ENCODE results near the gene TNRC6A.
"Not testable (repeated sequence)": the region's sequence is repeated elsewhere in the genome, so short reads cannot be mapped to it uniquely, and the experiment has no call there.

The TNRC6A gene

DNA sequence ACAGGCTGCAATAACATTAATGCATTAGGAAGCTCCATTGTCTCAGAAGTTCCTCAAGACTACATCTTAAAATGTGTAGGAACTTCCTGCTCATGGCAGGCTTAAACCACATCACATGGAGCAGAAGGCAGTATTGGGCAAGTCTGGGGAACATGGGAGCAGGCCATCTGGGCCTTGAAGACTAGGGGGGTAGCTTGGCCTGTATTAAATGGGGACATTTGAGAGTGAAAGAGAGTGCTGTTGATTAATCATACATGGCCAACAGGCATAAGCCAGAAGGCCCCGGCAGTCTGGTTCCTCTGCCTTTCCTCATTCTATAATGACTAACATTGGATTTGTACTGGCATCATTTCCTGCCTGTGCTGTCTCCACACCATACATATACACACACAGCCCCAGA, 91.1 kb downstream of the TNRC6A start:
- no peak for DNase-seq

DNA sequence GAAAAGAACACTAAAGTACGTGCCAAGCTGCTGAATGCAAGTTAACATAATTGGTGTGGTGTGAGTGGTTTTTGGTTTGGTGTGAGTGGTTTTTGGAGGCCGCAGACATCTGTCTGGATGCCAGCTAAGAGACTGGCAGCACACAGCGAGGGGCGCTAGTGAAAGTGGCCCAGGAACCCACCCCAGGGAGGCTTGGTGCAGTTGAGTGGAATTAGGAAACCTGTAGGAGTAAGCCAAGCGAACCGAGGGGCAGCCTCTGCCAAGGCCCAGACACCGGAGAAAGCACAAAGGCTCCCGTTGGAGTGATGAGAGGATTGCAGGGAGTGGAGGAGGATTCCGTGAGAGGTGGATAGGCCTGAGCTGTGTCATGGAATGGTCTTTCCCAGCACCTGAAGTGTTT, 91.7 kb downstream of the TNRC6A start:
- DNase-seq = no peak

DNA sequence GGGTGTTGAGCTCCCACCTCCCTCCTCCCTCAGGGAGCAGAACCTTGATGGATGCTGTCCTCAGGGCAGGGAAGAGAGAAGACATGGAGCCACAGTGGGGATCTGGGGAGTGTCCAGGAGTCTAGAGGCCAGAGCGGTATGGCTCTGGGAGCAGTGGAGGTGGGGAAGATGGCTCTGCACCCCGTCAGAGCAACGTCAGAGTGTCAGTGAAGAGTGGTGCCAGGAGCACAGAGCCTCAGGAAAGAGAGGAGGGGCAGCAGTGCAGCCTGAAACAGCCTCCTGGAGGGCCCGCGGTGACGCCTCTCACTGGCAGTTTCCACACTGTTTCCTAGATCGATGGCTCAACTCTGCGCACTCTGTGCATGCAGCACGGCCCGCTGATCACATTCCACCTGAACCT, 93.1 kb downstream of the TNRC6A start:
- DNase-seq = no peak

DNA sequence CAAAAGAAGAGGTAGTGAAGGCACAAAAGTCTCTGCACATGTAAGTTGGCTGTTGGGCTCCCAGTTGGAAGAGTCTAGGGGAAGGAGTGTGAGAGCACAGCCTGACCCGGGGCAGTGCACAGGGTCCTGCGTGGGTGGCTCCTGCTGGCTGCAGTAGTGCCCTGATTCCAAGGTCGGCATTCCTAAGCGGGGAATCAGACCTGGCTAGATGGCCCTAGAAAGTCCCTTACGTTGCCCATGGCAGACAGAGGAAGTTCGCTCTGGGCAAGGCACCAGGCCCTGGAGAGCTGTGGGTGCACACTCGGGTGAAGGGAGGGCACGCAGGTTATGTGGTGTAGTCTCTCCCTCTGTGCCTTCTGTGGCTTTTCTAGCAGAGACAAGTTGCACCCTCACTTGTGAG, 93.5 kb downstream of the TNRC6A start:
- DNase-seq = no peak

DNA sequence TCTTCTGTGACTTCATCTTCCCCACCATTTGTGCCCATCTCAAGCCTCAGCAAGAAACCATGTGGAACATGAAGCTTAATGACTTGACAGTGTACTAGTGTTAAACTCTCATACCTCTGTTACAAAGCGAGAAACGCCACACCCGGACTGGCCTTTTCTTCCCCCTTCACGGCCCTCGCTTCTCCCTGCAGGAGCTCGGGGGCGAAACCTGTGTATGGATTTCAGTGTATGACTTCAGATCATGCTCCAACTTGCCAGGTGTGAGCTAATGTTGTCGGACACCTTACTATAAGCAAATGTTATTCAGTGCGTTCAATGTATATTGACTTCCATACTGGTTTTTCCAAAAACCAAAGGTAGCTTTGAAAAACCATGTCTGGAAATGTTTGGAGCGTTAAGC, 96.2 kb downstream of the TNRC6A start:
- DNase-seq = no peak

DNA sequence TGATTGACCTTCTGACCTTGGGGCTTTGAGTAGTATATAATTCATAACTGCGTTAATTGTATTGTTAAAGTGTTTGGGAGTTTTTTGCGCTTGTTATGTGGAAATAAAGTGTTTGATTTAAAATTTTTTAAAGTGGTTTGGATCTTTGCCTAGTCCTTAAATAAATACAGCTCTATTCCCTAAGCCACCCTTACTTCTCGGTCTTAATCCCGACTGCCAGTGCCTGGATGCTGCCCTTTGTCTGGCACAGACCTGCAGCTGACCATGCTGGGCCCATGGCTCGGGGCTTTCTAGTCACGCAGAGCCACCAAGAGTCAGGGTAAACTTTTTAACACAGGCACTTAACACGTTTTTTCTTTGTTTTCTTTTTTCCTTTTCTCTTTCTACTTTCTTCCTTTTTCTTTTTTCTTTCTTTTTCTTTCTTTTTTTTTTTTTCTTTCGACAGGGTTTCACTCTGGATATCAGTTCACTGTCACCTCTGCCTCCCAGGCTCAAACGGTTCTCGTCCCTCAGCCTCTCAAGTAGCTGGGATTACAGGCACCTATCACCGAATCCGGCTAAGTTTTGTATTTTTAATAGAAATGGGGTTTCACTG, 96.7 kb downstream of the TNRC6A start:
- no peak for DNase-seq

DNA sequence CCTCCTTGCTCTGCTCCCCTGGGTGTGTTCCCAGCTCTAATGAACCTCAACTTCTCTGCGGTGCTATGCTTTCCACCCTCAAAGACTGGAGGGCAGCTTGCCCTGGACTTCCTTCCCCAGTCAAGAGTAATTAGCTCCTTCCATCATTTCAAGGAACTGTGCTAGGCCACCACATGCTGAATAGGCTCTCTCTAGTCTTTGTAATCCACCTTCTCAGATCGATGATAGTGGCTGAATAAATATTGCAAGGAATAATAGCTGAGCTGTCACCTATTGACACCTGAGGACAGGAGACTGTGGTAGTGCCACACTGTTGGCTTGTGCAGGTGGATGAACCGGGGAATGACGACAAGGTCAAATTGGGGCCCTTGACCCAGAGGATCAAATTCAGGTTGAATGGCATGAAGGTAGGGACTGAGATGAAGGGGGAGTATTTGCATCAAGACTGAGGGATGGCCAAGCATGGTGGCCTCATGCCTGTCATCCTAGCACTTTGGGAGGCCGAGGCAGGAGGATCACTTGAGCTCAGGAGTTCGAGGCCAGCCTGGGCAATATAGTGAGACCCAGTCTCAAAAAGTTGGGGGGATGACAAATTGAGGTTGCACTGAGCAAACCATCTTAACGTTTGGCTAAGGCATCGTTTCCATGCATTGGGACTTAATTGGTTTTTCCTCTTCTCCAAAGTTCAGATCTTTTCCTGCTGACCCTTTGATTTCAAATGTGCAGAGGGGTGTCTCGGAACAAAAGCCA, 97.5 kb downstream of the TNRC6A start:
- DNase-seq = no peak

DNA sequence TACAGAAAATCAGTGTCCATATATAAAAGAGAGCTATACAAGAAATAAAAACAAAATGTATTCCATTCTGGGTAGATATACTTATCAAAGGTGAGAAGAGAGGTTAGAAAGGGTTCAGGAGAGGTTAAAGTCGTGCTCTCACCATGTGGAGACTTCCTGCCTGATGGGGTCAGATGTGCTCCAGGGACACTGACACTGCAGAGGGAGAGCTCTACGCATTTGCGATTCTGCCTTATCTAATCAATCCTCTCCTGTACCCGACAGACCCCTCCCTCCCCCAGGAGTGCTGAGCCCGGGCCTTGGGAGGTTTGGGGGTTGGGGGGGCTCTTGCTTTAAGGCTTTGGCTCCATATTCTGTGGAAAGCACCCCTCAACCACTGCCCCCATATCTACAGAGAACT, 99.7 kb downstream of the TNRC6A start:
- DNase-seq = no peak

DNA sequence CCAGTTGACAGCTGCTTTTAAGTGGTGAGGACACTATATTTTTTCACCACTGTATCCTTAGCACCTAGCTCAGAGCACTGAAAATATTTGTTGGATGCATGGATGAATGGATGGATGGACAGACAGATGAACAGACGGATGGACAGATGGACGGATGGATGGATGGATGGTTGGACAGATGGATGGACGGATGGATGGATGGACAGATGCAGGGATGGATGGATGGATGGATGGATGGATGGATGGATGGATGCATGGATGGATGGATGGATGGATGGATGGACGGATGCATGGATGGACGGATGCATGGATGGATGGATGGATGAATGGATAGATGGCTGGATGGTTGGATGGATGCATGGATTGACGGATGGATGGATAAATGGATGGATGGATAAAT, 103.9 kb downstream of the TNRC6A start:
- DNase-seq = no peak

DNA sequence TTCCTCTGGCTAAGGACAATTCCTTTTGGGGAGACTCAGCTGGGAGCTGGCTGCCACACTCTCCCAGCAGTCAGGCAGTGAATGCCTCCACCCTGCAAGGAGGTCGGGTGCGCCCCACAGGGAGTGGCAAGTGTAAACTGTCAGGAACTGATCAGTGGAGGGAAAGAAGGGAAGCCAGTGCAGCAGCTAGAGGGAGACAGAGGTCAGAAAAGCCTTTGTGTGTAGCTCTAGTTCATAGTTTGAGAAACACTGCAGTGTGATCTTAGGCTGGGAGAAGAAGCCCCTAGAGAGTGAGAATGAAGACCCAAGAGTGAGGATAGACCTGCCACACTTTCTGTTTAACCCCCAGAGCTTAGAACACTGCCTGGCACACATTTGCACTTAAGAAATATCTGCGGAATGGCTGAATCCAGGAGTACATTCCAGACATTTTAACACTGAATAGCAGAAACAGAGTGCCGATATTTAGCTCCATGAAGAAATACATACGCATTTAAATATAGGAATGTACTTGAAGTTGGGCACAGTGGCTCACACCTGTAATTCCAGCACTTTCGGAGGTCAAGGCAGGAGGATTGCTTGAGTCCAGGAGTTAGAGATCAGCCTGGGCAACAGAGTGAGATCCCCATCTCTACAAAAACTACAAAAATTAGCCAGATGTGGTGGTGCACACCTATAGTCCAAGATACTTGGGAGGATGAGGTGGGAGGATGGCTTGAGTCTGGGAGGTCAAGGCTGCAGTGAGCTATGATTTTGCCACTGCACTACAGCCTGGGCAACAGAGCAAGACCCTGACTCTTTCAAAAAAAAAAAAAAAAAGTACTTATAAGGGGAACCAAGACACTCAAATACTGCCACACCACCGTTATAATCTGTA, 105.2 kb downstream of the TNRC6A start:
- peak in 1 of 2 experiments; percentile 22 for DNase-seq

DNA sequence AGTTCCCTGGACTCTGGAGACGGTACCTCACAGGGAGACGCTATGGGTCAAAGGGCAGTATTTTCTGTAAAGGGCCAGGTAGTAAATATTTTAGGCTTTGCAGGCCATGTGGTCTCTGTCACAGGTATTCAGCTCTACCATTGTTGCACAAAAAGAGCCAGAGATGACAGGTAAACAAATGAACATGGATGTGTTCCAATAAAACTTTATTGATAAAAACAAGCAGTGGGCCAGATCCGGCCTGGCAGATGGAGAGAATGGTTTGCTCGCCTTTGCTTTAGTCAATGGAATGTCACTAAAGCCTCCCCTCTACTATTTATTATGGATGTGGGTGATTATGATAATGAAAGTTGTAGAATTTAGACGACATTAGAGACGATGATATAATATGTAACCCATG, 107.4 kb downstream of the TNRC6A start:
- DNase-seq = no peak

DNA sequence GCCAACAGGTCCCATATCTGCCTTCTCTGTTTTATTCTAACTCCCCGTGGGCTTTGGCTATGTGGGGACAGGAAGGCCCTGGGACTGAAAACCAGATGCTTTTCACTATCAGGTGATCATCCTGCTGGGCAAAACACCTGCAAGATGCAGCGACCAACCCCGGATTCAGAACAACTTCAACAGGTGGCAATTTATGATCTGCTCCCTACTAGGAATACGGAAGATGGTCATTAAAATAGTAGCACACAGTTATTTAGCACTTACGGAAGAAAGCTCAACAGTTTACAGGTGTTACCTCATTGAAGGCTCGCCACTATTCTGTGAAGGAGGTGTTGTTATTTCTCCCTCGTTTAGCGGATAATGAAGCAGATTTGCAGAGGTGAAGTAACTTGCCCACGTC, 108.5 kb downstream of the TNRC6A start:
- no peak for DNase-seq

DNA sequence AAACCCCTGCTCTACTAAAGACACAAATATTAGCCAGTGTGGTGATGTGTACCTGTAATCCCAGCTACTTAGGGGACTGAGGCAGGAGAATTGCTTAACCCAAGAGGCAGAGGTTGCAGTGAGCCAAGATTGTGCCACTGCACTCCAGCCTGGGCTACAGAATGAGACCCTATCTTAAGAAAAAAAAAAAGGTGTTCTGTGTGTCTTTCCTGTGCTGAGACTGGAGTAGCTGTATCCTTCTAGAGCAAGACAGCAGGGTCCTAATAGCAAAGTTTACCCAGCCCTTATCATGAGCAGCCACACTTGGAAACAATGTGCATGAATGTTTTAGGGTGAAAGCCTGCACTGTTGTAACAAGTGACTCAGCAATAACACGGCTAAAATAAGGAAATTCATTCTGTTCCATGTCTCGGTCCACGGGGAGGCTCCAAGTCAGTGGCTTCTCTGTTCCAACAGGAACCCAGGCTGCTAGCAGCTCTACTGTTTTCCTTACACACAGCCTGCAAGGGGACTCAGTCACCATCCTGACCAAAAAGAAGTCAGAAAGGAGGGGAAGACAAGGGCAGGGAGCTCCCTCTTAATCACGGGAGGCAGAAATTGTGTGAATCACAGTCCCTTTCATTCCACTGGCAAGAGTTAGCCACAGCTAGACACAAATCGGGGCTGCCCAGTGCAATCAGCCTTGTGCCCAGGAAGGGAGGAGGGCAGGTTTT, 109.3 kb downstream of the TNRC6A start:
- DNase-seq = no peak

DNA sequence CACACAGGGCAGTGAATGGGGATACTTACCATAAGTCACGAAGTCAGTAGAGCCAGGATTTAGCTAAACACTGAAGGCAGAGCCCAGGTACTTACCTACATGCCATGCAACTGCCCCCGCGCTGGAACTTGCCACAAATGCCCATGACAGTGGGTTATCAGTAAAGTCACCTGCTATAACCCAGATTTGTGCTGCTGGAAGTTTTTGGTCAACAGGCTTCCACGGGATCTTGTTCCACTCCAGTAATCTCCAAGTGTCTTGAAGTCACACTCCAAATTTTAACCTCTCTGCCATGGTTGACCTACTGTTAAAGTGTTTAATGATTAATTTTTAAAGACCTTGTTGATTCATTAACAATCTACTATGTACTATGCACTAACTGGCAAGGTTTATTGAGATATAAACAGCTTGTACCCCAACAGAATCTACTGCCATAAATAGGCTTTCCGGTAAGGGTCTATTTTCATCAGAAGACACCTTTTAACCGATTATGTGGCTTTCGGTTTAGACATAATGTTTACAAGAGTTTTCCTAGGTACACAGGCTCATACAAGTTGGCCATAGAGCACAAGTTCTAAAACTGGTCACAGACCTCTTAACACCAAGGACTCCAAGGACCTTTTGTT, 110.0 kb downstream of the TNRC6A start:
- DNase-seq = no peak

DNA sequence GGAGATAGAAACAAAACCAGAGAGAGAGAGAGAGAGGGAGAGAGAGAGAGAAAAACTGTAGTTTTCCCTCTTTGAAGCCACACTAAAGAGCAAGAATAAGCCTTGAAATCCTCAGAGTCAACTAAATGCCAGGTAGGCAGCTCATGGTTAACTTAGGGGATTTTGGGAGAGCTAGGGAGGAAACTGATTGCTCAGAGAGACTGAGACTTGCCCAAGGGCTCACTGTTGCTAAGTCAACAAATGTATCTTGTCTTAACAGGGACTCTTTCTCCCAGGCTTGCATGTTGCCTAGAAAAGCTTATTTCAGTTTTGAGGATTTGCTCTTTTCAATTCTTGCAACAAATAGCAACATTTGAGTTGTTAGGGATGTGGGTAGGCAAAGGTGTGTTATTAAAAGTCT, 111.8 kb downstream of the TNRC6A start:
- DNase-seq = no peak

DNA sequence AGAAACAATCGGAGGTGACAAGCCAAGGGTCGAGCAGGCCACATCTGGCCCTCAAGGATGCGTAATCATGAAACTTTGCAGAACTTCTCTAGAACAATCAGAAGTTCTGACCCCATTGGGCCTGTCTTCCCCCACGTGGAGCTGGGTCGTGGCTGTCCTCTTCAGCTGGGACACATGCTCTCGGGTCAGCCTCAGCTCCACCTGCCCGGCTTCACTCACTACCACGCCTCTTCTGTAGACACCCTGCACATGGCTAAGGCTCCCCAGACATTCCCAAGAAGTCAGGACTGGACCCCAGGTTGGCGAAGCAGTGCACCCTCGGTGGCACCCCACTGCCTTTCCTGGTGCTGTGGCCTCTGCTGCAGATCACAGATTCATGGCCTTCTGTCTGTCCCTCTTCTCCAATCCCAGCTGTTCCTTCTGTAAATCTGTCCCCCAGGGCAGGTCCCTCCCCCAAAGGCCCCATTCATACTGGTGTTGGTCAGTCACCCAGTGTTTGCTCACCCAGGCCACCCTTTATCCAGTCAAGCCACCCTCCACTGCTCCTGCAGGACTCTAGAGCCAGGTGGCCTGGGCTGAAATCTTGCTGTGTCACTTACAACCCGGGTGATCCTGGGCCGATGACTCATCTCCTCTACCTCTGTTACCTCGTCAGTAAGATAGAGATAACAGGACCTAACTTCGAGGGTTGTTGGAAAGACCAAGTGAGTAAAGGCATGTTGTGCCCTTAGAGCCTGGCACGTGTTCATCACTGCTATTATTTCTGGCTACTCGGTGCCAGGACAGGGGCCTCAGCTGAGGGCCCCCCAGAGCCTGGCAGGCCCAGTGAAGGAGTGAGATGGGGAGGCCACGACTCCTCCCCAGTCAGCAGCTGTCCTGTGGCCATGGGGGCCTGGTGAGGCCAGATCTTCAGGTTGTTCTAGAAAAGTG, 114.9 kb downstream of the TNRC6A start:
- no peak for DNase-seq

DNA sequence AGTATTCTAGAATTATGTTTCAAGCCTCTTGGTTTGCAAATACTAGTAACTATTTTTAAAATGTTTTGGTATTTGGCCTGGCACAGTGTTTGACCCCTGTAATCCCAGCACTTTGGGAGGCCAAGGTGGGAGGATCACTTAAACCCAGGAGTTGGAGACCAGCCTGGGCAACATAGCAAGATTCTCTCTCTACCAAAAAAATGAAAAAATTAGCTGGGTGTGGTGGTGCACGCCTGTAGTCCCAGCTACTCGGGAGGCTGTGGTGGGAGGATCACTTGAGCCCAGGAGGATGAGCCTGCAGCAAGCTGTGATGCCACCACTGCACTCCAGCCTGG, 115.5 kb downstream of the TNRC6A start:
- not testable (repeated sequence) for DNase-seq

DNA sequence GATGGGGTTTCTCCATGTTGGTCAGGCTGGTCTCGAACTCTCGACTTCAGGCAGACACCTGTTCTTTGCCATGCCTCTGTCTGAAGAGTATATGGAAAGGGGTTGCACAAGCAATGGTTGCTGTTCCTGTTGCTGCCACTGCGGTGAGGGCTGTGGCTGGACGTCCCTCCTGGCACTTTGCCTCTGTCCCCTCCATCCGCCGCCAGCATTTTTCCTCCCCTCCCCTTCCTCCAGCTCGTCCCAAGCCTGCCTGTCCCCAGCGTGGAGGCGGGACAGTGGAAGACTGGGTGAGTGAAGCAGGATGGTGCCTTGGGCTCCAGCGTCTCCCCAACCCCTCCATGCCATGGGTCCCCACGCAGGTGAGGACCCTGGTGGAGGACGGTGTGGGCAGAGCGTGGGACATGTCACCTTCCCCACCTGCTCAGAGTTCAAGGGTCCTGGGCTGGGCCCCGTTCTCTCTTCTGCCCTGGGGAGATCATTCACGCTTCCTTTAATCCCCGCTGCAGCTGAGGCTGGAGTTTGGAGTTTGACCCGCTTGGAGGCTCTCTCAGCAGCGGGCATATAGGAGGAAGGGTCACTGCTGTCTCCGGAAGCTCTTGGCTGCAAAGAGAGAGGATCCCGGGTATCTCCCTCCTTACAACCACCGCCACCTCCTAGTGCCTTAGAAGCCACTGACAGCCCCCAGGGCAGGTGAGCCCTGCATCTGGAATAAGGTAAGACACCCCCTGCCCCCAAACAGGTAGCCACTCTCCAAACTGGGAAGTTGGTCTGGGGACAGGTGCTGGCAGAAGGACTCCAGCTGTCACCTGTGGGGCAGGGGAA, 116.5 kb downstream of the TNRC6A start, which contains the start of gene SLC5A11:
Gene SLC5A11, plus strand, starts transcription at position 238 of the 822 bp plus-strand sequence. CDS start 12,681 bp downstream, outside the sequence.
- no peak for DNase-seq

DNA sequence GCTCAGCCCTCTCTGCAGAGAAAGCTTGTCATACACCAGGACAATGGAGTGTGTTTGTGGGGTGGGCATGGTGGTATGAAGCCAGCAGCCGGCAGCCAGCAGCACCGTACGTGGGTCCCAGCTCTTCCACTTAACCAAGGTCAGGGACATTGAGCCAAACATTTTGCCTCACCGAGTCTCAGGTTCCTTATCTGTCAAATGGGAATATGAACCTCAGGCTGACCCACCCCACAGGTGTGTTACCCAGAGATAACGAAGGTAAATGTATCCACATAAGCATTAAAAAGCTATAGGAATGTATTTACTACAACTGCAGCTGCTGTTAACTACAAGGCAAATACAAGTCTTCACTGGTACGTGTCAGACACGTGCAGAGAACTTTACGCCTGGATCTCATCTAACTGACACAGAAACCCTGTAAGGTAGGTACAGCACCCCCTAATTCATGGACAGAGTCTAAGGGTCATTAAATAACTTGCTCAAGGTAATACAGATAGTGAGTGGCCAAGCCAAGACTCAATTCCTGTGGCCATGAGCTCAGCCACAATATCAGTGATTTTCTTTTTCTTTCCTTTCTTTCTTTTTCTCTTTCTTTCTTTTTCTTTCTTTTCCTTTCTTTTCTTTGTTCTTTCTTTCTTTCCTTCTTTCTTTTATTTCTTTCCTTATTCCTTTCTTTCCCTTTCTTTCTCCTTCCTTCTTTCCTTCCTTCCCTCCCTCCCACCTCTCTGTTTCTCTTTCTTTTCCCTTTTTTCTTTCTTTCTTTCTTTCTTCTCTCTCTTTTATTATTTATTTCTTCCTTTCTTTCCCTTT, 117.3 kb downstream of the TNRC6A start:
- no peak for DNase-seq

DNA sequence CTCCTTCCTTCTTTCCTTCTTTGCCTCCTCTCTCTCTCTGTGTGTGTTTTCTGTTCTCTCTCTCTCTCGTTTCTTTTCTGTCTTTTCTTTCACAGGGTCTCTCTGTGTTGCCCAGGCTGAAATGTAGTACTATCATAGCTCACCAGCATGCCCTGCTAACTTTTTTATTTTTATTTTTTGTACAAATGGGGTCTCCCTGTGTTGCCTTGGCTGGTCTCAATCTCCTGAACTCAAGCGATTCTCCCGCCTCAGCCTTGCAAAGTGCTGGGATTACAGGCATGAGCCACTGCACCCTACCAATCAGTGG, 117.9 kb downstream of the TNRC6A start:
- DNase-seq = no peak

Data from NCI-H446 (cell line).